HCT116 (cell line): ENCODE results near the gene PLD2. TPM values are rescaled to one million over a fixed set of nuclear protein-coding genes. Genes with fewer than 3 reads are reported as not detected.

Experiments used
- ATAC-seq: fragments of 200-7000 bp; cut with Tn5 transposase; 2 replicates; pipeline ENCODE4 v1.9.1; 2020; ENCODE audit warnings: mild to moderate bottlenecking, moderate library complexity
- BruUV-seq: library from RNA; stranded (reverse); fragments of 400-500 nt; replicated peaks from 2 replicates; lab custom pipeline; 2021; lab: Mats Ljungman, UMichigan
- CTCF ChIA-PET: fragments of 300-600 bp; sonication (Branson Sonifier 250); formaldehyde crosslinking; loops from one replicate; lab custom pipeline; 2021; ENCODE audit warnings: antibody characterized with exemption; lab: Charles Lee
- POLR2A ChIA-PET: fragments of 300-600, 350-600 bp; sonication (Branson Sonifier 250); formaldehyde crosslinking; loops from one replicate; lab custom pipeline; 2021; ENCODE audit warnings: antibody characterized with exemption; lab: Charles Lee
- RAD21 ChIA-PET, 2 experiments: fragments of 300-600 bp; sonication (Branson Sonifier 250); formaldehyde crosslinking; loops; one replicate each; lab custom pipeline; 2023; ENCODE audit warnings: low total read pairs in 2 of 2; ENCODE audit not compliant: uncharacterized antibody in 2 of 2, unreplicated experiment in 2 of 2, low non-redundant PET in 1 of 2; lab: Charles Lee
- DNase-seq: peaks from one replicate; pipeline ENCODE4 v3.0.0-alpha.2; 2010; ENCODE audit warnings: low read depth, low spot score
- H2AFZ ChIP-seq: fragments of 200-600 bp; shearing (Covaris generic), sonication (generic); 2 replicates; pipeline ENCODE4 v1.6.1; 2017; ENCODE audit warnings: low read depth, mixed run types, mixed read lengths, antibody characterized with exemption, low read length; ENCODE audit not compliant: poor library complexity, severe bottlenecking
- H3K27ac ChIP-seq: 2 replicates; pipeline ENCODE4 v1.5.1; 2012; ENCODE audit warnings: low read depth, low read length
- H3K27me3 ChIP-seq: fragments of 200-600 bp; sonication (generic); 2 replicates; pipeline ENCODE4 v1.6.1; 2016; ENCODE audit warnings: mixed run types, low read length, mixed read lengths; ENCODE audit not compliant: insufficient read depth
- H3K36me3 ChIP-seq, 2 experiments: fragments of 200-500 bp in 1 of 2; fragments of 200-600 bp in 1 of 2; sonication (Bioruptor generic) in 1 of 2; sonication (generic) in 1 of 2; 2 replicates each; pipeline versions ENCODE4 v1.5.1 to v1.6.1; 2014 to 2016; ENCODE audit warnings: low read length in 2 of 2, inconsistent platforms in 1 of 2, mixed read lengths in 1 of 2, mixed run types in 1 of 2; ENCODE audit not compliant: insufficient read depth in 2 of 2, control insufficient read depth in 1 of 2
- H3K4me1 ChIP-seq, 2 experiments: fragments of 200-600 bp in 1 of 2; sonication (generic) in 1 of 2; 2 replicates each; pipeline versions ENCODE4 v1.5.1 to v1.6.1; 2012 to 2017; ENCODE audit warnings: low read length in 2 of 2, inconsistent platforms in 1 of 2, mild to moderate bottlenecking in 1 of 2, mixed read lengths in 1 of 2, mixed run types in 1 of 2, moderate library complexity in 1 of 2; ENCODE audit not compliant: insufficient read depth in 2 of 2, control insufficient read depth in 1 of 2
- H3K4me2 ChIP-seq: fragments of 200-600 bp; sonication (generic); 2 replicates; pipeline ENCODE4 v1.6.1; 2017; ENCODE audit warnings: mixed run types, low read length, mixed read lengths
- H3K4me3 ChIP-seq, 2 experiments: fragments of 200-600 bp in 1 of 2; sonication (generic) in 1 of 2; replicated peaks in 1 of 2; 2 replicates each; pipeline ENCODE4 v1.5.1; 2011 to 2016; ENCODE audit warnings: low read length in 2 of 2, control low read depth in 1 of 2, low read depth in 1 of 2, mild to moderate bottlenecking in 1 of 2, mixed read lengths in 1 of 2, mixed run types in 1 of 2
- H3K79me2 ChIP-seq: fragments of 200-600 bp; sonication (generic); 2 replicates; pipeline ENCODE4 v1.6.1; 2017; ENCODE audit warnings: mild to moderate bottlenecking, mixed run types, low read length, moderate library complexity, mixed read lengths; ENCODE audit not compliant: insufficient read depth
- H3K9ac ChIP-seq: fragments of 200-600 bp; sonication (generic); 2 replicates; pipeline ENCODE4 v1.6.1; 2016; ENCODE audit warnings: low read length, mixed read lengths
- H3K9me2 ChIP-seq: fragments of 200-600 bp; sonication (generic), shearing (Covaris generic); 2 replicates; pipeline ENCODE4 v1.6.1; 2017; ENCODE audit warnings: mixed run types, mild to moderate bottlenecking, moderate library complexity; ENCODE audit not compliant: insufficient read depth
- H3K9me3 ChIP-seq, 2 experiments: fragments of 200-500 bp in 1 of 2; fragments of 200-600 bp in 1 of 2; sonication (Bioruptor generic) in 1 of 2; sonication (generic) in 1 of 2; 2 replicates each; pipeline ENCODE4 v1.6.1; 2014 to 2017; ENCODE audit warnings: low read length in 2 of 2, mixed read lengths in 2 of 2, inconsistent platforms in 1 of 2, low read depth in 1 of 2, mild to moderate bottlenecking in 1 of 2, mixed run types in 1 of 2, moderate library complexity in 1 of 2; ENCODE audit not compliant: control insufficient read depth in 1 of 2, insufficient read depth in 1 of 2
- H4K20me1 ChIP-seq: fragments of 200-600 bp; sonication (generic), shearing (Covaris generic); 2 replicates; pipeline ENCODE4 v1.6.1; 2017; ENCODE audit warnings: mixed run types, mild to moderate bottlenecking, moderate library complexity; ENCODE audit not compliant: insufficient read depth
- ATF3 ChIP-seq: IDR thresholded peaks from 2 replicates; pipeline ENCODE4 v1.6.1; 2012
- CBX3 ChIP-seq: IDR thresholded peaks from 2 replicates; pipeline ENCODE4 v1.6.1; 2012; ENCODE audit warnings: low read depth
- CTCF ChIP-seq, 3 experiments: fragments of 200-600 bp in 1 of 3; sonication (generic) in 1 of 3; IDR thresholded peaks in 2 of 3; conservative IDR thresholded peaks in 1 of 3; 2 replicates each; pipeline ENCODE4 v1.5.1; 2012 to 2017; ENCODE audit warnings: low read depth in 2 of 3, low read length in 2 of 3, antibody characterized with exemption in 1 of 3, borderline replicate concordance in 1 of 3, control low read depth in 1 of 3, mild to moderate bottlenecking in 1 of 3, mixed read lengths in 1 of 3, mixed run types in 1 of 3, moderate library complexity in 1 of 3; ENCODE audit not compliant: insufficient read depth in 1 of 3
- EGR1 ChIP-seq: IDR thresholded peaks from 2 replicates; pipeline ENCODE4 v1.6.1; 2012; ENCODE audit warnings: low read depth
- ELF1 ChIP-seq: IDR thresholded peaks from 2 replicates; pipeline ENCODE4 v1.6.1; 2012; ENCODE audit warnings: low read depth, borderline replicate concordance
- EZH2 ChIP-seq: fragments of 200-600 bp; sonication (generic); IDR thresholded peaks from 2 replicates; pipeline ENCODE4 v1.6.1; 2017; ENCODE audit warnings: antibody characterized with exemption, mixed run types
- FOSL1 ChIP-seq: IDR thresholded peaks from 2 replicates; pipeline ENCODE4 v1.6.1; 2012; ENCODE audit warnings: low read depth
- JUND ChIP-seq: IDR thresholded peaks from 2 replicates; pipeline ENCODE4 v1.6.1; 2012
- MAX ChIP-seq: IDR thresholded peaks from 2 replicates; pipeline ENCODE4 v1.6.1; 2012
- RAD21 ChIP-seq: IDR thresholded peaks from 2 replicates; pipeline ENCODE4 v1.6.1; 2012; ENCODE audit warnings: low read depth, mild to moderate bottlenecking
- REST ChIP-seq: IDR thresholded peaks from 2 replicates; pipeline ENCODE4 v1.6.1; 2012; ENCODE audit warnings: low read depth
- SIN3A ChIP-seq: IDR thresholded peaks from 2 replicates; pipeline ENCODE4 v1.6.1; 2012; ENCODE audit warnings: low read depth
- SP1 ChIP-seq: IDR thresholded peaks from 2 replicates; pipeline ENCODE4 v1.6.1; 2012; ENCODE audit warnings: low read depth
- SRF ChIP-seq: IDR thresholded peaks from 2 replicates; pipeline ENCODE4 v1.6.1; 2012; ENCODE audit warnings: low read depth
- ZBTB33 ChIP-seq: IDR thresholded peaks from 2 replicates; pipeline ENCODE4 v1.6.1; 2011; ENCODE audit warnings: mild to moderate bottlenecking, low read length, moderate library complexity; ENCODE audit not compliant: insufficient replicate concordance; ENCODE audit errors: extremely low read depth
- ZFX ChIP-seq: fragments of 450-650 bp; IDR thresholded peaks from 2 replicates; pipeline ENCODE4 v1.6.1; 2017
- ZNF274 ChIP-seq: fragments of 200-500 bp; sonication (Bioruptor generic); IDR thresholded peaks from 2 replicates; pipeline ENCODE4 v1.6.1; 2014; ENCODE audit warnings: mild to moderate bottlenecking, low read depth, low read length, inconsistent platforms
- intact Hi-C: fragments of 100-400 bp; cut with micrococcal nuclease; formaldehyde crosslinking; loops from 2 replicates; pipeline ENCODE4 v1.10.0; 2022
- total RNA-seq: library from RNA; stranded (reverse); gene quantifications from one replicate; pipeline ENCODE4 v1.2.1, GENCODE V29; 2021; ENCODE audit not compliant: unreplicated experiment

PLD2 gene
- total RNA-seq, 1 experiment from 2014 or later, result 47.7 TPM

GRCh38 chr17:4827399-4827798 is 20.4 kb downstream of the PLD2 start:
- no peak overlapping the region for H3K4me3 ChIP-seq
- intact Hi-C loops, result no loop called here
- ChIA-PET POLR2A (no interaction called here), RAD21 (no interaction called here), CTCF (no interaction called here)
- H3K27ac ChIP-seq, result no peak overlapping the region
- H3K9me2 ChIP-seq, result no peaks in the 10 kb centered on the region
- H4K20me1 ChIP-seq, result no peaks in the 10 kb centered on the region
- DNase-seq (no peak), ATAC-seq (no peak)
- no peaks in the 10 kb centered on the region for H3K27me3 ChIP-seq
- no peak overlapping the region for H3K9ac ChIP-seq
- no peaks in the 10 kb centered on the region for H3K9me3 ChIP-seq
- BruUV-seq, result no TSS peak
- no peaks in the 10 kb centered on the region for H3K36me3 ChIP-seq
- H3K4me1 ChIP-seq, result peaks cover 0 to 1% of the 10 kb centered on the region in 2 experiments; a peak in 1 of 4 replicates
- no peaks in the 10 kb centered on the region for H3K79me2 ChIP-seq
- no peak for TF ChIP-seq ZNF274
- no peak for TF ChIP-seq SP1
- no peak for TF ChIP-seq ELF1
- no peak for TF ChIP-seq ZBTB33
- TF ChIP-seq ZFX, result no peak
- no peak for TF ChIP-seq EZH2
- TF ChIP-seq ATF3, result no peak
- TF ChIP-seq JUND, result no peak
- TF ChIP-seq SRF, result no peak
- TF ChIP-seq MAX, result no peak
- no peak for TF ChIP-seq SIN3A
- no peak for TF ChIP-seq CTCF (IDR thresholded peaks at IDR 0.05 in 2 of 3, conservative IDR thresholded peaks at IDR 0.05 in 1 of 3; ENCODE audit: borderline replicate concordance in 1 of 3, insufficient read depth in 1 of 3, low read depth in 2 of 3, low read length in 2 of 3)
- no peak for TF ChIP-seq CBX3
- TF ChIP-seq FOSL1, result no peak
- TF ChIP-seq REST, result no peak
- no peak for TF ChIP-seq EGR1
- TF ChIP-seq RAD21, result no peak
- H3K4me2 ChIP-seq, result no peak overlapping the region
- H2AFZ ChIP-seq, result no peak overlapping the region
